ENCODE data around the gene PDZK1IP1.
"Not testable (repeated sequence)": the region's sequence is repeated elsewhere in the genome, so short reads cannot be mapped to it uniquely, and the experiment has no call there.

Gene PDZK1IP1

GRCh38 chr1:47193496-47193895 is 3.7 kb upstream of the PDZK1IP1 start:
- DNase-seq, result not testable (repeated sequence)

DNA sequence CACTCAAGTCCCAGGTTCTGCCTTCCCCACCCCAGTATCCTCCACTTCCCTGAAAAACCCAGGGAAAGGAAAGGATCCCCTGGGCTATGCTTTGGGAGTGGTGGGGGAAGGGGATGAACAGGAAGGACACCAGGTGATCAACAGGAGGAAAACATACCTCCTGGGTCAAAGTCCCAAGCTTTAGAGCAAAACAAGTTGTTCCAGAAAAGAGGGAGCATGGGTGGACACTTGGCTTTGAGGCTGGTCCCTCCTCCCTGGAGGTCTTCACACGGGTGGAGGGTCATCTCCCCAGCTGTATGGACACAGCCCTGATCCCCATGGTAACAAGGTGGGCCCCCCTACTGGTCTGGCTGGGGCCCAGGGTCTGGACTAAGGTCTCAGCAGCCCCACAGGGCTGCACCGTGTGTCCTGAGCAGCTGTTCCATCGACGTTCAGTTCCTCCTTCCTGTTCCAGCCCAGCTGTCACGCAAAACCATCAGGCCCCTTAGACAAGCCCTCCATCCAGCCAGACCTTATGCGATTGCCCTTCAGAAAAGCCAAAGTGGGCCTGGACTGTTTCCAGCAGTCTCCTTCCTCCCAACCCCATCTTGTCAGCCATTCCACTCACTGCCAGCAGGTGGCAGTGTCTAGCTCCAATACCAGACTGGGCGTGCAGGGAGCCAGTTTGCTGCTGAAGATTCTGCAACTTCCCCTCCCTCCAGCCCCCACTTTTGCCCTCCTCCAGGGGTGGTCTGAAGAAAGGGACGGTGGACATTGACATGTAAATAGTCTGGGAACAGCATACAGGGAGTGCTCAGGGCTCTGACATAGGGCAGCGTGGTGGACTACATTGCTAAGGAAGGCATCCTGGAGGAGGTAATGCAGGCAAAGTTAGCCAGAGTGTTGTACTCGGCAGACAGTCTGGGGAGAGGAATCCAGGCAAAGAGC is 2.9 kb upstream of the PDZK1IP1 start:
- peak; percentile 66 for DNase-seq

- DNase-seq, result no peak
These were observed 2.2 kb upstream of the PDZK1IP1 start for GRCh38 chr1:47191940-47192457.

GRCh38 chr1:47190857-47191256 is 1.0 kb upstream of the PDZK1IP1 start:
- no peak for DNase-seq

- no peak for DNase-seq
These were observed 646 bp upstream of the PDZK1IP1 start for GRCh38 chr1:47190509-47190855.

DNA sequence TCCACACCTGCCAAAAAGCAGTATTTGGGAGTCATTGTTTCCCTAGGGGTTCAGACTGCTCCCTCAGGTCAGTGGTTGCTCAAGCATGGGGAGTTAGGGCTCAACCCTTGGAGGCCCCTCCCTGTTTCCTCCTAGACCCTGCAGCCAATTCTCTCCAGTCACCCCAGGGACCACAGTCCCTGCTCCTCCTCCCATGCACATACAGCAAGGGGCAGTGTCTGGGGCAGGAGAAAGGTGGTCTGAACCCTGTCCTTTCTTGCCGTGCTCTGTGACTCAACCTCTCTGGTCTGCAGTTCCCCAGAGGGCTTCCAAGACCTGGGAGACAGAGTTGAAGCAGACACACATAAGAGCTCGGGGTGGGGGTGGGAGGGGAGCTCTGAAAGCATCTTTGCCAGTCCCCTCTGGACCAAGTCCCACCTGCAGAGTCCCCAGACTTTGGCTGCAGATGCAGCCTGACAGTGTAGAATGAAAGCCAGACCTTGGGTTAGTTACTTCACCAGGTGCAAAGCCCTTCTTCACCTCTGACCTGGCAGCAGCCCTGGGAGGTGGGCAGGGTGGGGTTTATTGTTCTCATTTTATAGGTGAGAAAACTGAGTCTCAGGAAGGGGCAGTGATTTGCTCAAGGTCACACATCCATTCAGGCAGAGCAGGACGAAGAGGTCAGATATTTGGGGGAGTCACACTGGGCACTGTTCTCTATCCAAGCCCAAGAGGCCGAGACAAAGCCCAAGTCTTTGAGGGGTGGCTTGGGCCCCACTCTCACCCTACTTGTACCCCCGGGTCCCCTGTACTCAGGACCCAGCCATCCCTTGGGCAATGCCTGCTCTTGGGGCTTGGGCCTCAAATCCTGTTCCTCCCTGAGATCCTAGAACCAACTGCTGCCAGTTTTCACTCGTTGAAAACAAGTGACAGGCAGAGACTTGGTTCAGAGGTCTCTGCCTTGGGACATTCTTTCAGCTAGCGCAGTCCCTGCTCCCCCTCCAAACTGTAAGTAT is 748 bp downstream of the PDZK1IP1 start:
- no peak for DNase-seq

GRCh38 chr1:47187926-47188250 is 1.9 kb downstream of the PDZK1IP1 start:
- DNase-seq, result no peak

GRCh38 chr1:47187231-47187925 is 2.5 kb downstream of the PDZK1IP1 start:
- no peak for DNase-seq

- no peak for DNase-seq
These were observed 3.3 kb downstream of the PDZK1IP1 start for GRCh38 chr1:47186267-47187185.

DNA sequence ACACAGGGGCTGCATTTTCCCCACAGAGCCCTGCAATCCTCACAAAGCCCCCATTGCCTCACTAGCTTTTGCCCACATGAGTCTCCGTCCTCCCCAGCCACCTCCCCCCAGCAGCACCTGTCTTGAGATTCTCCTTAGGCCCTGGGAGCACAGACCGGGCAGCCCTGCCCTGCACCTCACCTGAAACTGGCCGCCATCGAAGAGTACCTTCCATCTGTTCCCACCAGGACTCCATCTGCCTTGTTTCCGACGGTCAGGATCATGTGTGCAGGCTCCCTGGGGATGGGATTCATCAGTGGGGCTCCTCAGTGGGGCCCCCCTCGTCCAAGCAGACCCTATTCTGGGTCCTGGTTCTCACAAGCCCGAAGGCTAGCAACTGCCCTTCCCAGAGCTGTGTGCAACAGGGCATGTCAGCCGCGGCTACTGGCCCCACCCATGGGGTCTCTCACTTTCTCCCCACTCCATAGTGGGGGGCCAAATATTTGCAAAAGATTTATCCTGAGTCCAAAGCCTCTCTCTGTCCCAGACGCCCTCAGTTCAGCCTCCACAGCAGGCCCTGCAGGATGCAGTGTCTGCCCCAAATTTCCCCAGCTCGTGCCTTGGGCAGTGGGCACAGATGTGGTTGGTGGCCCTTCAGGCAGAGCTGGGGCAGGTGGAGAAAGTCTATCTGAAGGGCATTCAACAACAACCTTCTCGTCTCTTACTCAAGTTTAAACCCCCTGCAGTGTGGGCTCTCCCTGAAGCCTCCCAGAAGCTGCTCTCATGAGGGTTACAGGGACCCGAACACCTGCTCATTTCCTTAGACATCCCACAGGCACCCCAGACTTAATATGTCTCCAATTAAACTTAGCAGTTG is 4.8 kb downstream of the PDZK1IP1 start:
- no peak for DNase-seq

GRCh38 chr1:47184090-47184821 is 5.6 kb downstream of the PDZK1IP1 start:
- DNase-seq, result no peak

GRCh38 chr1:47183308-47184089 is 6.3 kb downstream of the PDZK1IP1 start:
- no peak for DNase-seq

- DNase-seq, result no peak
These were observed 7.1 kb downstream of the PDZK1IP1 start for GRCh38 chr1:47182676-47183235.

DNA sequence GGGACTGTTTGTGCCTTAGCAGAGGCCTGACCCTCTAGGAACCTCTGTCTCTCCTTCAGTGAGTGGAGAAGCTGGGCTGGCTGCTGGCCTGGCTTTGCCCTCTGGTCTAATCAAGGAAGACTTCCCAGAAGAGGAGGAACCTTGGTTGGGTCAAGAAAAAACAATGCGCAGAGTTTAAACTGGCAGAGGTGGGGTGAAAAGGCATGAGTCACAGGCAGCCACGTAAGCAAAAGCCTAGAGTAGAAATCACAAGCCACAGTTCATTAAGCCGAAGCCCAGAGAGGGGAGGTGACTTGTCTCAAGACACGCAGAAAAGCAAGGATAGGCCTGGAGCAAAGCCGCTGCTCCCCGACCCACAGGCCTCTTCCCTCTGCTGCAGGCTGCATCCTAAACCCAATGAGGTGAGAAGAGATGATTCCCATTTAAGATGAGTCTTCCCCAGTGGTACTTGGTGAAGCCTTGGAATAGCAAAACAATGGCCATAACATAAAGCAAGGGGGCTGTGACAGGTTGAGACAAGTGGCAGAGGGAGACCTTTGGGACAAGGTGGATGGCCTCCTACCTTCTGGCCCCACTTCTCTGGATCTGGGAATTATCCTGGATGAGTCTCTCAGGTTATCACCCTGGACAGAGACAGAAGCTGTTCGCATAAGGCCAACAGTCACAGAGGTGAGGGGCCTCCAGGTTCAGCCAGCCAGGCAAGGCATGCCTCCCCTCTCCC is 7.7 kb downstream of the PDZK1IP1 start:
- DNase-seq, result no peak

DNA sequence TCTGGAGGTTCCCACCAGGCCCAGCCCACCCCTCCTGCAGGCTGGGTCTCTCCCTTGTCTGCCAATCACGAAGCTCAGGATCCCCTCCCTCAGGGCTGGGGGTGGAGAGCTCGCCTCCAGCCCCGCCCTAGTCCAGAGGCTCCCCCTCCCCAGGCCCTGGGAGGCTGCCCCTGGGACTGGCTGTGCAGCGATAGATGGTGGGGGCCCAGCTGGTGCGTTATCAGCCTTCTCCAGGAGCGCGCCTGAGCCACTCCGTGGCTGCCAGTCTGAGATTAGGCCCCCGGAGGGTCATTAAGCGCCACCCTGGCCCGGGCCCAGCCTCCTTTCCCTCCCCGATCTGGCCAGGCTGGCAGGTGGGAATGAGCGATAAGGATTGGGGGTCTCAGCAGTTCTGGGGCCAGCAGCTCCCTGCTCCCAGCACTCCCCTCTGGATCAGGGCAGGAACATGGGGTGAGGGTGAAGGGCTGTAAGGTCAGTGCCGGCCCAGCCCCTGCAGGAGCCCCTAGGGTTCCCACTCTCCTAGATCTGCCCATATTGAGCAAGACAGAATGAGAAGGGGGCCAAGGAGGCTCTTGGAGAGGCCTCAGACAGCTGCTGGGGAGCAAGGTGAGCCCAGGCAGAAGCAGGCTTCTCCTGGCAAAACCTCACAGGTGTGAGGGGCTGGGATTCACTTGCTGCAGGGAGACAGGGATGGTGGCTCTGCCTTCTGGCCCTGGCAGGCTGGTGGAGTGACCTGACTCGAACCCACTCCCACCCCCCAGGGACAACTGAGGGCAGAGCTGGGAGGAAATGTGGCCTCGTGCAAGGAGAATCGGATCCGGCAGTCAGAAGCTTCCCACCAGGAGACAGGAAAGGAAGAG is 8.5 kb downstream of the PDZK1IP1 start:
- no peak for DNase-seq

GRCh38 chr1:47180603-47181094 is 9.2 kb downstream of the PDZK1IP1 start:
- DNase-seq, result peak; percentile 4

GRCh38 chr1:47179988-47180563 is 9.8 kb downstream of the PDZK1IP1 start:
- DNase-seq, result no peak

All from NCI-H345 (cell line).